ENCODE data around the gene PPP1R9B.

PPP1R9B gene

DNA sequence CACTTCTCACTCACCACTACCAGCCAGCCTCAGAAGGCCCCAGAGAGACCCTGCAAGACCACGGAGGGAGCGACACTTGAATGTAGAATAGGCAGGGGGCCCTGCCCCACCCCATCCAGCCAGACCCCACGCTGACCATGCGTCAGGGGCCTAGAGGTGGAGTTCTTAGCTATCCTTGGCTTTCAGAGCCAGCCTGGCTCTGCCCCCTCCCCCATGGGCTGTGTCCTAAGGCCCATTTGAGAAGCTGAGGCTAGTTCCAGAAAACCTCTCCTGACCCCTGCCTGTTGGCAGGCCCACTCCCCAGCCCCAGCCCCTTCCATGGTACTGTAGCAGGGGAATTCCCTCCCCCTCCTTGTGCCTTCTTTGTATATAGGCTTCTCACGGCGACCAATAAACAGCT is 60.4 kb downstream of the PPP1R9B start:
- H3K36me3 ChIP-seq (ENCODE audit: insufficient read depth, low read length): no peaks in the 10 kb centered on the region
- no peak for DNase-seq
- H3K27me3 ChIP-seq (ENCODE audit: insufficient read depth, low read length, poor library complexity): no peaks in the 10 kb centered on the region
- no peak for ATAC-seq (ENCODE audit: insufficient read depth, low read depth)
- TF ChIP-seq EZH2 (IDR thresholded peaks at IDR 0.05; ENCODE audit: borderline replicate concordance, low read depth, low read length, severe bottlenecking) (no peak), CTCF (IDR thresholded peaks at IDR 0.05; ENCODE audit: borderline replicate concordance, extremely low read depth, low read length, poor library complexity, severe bottlenecking) (no peak)
- H3K4me1 ChIP-seq (ENCODE audit: insufficient read depth, low read length): peaks cover 11% of the 10 kb centered on the region
- H3K27ac ChIP-seq (ENCODE audit: low read length): no peak overlapping the region
- H2AFZ ChIP-seq (ENCODE audit: low read depth, low read length): no peak overlapping the region
- no peaks in the 10 kb centered on the region for H3K9me3 ChIP-seq (ENCODE audit: insufficient read depth, low read length, severe bottlenecking)
- H3K79me2 ChIP-seq (ENCODE audit: insufficient read depth, low read length): no peaks in the 10 kb centered on the region
- no peak overlapping the region for H3K4me2 ChIP-seq (ENCODE audit: insufficient read depth, low read length)
- no peak overlapping the region for H3K9ac ChIP-seq (ENCODE audit: low read depth, low read length)
- peaks cover 2% of the 10 kb centered on the region; the same call in 1 of the 2 replicates for H4K20me1 ChIP-seq (ENCODE audit: insufficient read depth, low read length)
- H3K4me3 ChIP-seq (ENCODE audit: low read depth in 1 of 2, low read length in 2 of 2): no peak overlapping the region

DNA sequence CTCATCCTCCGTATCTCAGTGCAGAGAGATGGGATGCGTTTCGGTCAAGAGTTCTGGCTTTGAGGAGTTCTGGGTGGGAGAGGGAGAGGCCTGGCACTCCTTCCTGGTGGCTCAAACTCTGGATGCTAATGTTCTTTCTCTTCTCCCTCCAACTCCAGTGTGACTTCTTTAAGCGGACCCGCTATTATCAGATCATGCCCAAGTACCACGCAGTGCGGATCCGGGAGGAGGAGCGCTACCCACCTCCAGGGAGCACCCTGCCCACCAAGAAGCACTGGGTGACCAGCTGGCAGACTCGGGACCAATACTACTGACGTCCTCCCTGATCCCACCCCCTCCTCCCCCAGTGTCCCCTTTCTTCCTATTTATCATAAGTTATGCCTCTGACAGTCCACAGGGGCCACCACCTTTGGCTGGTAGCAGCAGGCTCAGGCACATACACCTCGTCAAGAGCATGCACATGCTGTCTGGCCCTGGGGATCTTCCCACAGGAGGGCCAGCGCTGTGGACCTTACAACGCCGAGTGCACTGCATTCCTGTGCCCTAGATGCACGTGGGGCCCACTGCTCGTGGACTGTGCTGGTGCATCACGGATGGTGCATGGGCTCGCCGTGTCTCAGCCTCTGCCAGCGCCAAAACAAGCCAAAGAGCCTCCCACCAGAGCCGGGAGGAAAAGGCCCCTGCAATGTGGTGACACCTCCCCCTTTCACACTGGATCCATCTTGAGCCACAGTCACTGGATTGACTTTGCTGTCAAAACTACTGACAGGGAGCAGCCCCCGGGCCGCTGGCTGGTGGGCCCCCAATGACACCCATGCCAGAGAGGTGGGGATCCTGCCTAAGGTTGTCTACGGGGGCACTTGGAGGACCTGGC is 61.3 kb downstream of the PPP1R9B start:
- no peak overlapping the region for H3K4me2 ChIP-seq (ENCODE audit: insufficient read depth, low read length)
- no peak for ATAC-seq (ENCODE audit: insufficient read depth, low read depth)
- no peaks in the 10 kb centered on the region for H3K9me3 ChIP-seq (ENCODE audit: insufficient read depth, low read length, severe bottlenecking)
- H2AFZ ChIP-seq (ENCODE audit: low read depth, low read length): no peak overlapping the region
- no peak overlapping the region for H3K4me3 ChIP-seq (ENCODE audit: low read depth in 1 of 2, low read length in 2 of 2)
- H3K79me2 ChIP-seq (ENCODE audit: insufficient read depth, low read length): no peaks in the 10 kb centered on the region
- H3K36me3 ChIP-seq (ENCODE audit: insufficient read depth, low read length): no peaks in the 10 kb centered on the region
- no peak overlapping the region for H3K9ac ChIP-seq (ENCODE audit: low read depth, low read length)
- no peak overlapping the region for H3K27ac ChIP-seq (ENCODE audit: low read length)
- TF ChIP-seq CTCF (IDR thresholded peaks at IDR 0.05; ENCODE audit: borderline replicate concordance, extremely low read depth, low read length, poor library complexity, severe bottlenecking) (no peak), EZH2 (IDR thresholded peaks at IDR 0.05; ENCODE audit: borderline replicate concordance, low read depth, low read length, severe bottlenecking) (no peak)
- H3K27me3 ChIP-seq (ENCODE audit: insufficient read depth, low read length, poor library complexity): no peaks in the 10 kb centered on the region
- peaks cover 2% of the 10 kb centered on the region; the same call in 1 of the 2 replicates for H4K20me1 ChIP-seq (ENCODE audit: insufficient read depth, low read length)
- no peak for DNase-seq
- peaks cover 3% of the 10 kb centered on the region for H3K4me1 ChIP-seq (ENCODE audit: insufficient read depth, low read length)

DNA sequence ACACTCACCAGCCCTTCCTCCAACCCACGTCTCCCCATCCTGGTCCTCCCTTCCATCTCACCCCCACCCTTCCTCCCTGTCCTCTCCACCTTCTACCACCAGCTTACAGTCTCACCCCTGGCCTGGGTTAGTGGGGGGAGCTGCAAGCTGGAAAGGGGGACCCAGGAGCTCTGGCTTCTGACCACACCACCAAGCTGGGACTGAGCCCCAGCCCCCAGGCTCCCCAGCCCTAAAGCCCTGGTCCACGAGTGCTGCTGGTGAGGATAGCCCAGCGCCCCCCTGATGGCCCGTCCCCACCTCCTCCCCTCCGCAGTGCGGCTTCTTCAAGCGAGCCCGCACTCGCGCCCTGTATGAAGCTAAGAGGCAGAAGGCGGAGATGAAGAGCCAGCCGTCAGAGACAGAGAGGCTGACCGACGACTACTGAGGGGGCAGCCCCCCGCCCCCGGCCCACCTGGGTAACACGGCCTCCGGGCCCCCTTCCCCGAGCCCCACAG is 62.5 kb downstream of the PPP1R9B start:
- Histone ChIP-seq H2AFZ (ENCODE audit: low read depth, low read length) (no peak overlapping the region), H3K27ac (ENCODE audit: low read length) (no peak overlapping the region), H3K36me3 (ENCODE audit: insufficient read depth, low read length) (no peaks in the 10 kb centered on the region), H3K4me2 (ENCODE audit: insufficient read depth, low read length) (no peak overlapping the region), H3K4me3 (ENCODE audit: low read depth in 1 of 2, low read length in 2 of 2) (no peak overlapping the region), H3K9ac (ENCODE audit: low read depth, low read length) (no peak overlapping the region), H3K27me3 (ENCODE audit: insufficient read depth, low read length, poor library complexity) (no peaks in the 10 kb centered on the region), H3K4me1 (ENCODE audit: insufficient read depth, low read length) (no peaks in the 10 kb centered on the region), H3K9me3 (ENCODE audit: insufficient read depth, low read length, severe bottlenecking) (no peaks in the 10 kb centered on the region), H3K79me2 (ENCODE audit: insufficient read depth, low read length) (no peaks in the 10 kb centered on the region), H4K20me1 (ENCODE audit: insufficient read depth, low read length) (peaks cover 2% of the 10 kb centered on the region; the same call in 1 of the 2 replicates)
- ATAC-seq (ENCODE audit: insufficient read depth, low read depth) (no peak), DNase-seq (no peak)
- no peak for TF ChIP-seq EZH2 (IDR thresholded peaks at IDR 0.05; ENCODE audit: borderline replicate concordance, low read depth, low read length, severe bottlenecking)
- no peak for TF ChIP-seq CTCF (IDR thresholded peaks at IDR 0.05; ENCODE audit: borderline replicate concordance, extremely low read depth, low read length, poor library complexity, severe bottlenecking)
